HG03521 (cell line): ENCODE results near the gene CLMP.

Experiments used
- ATAC-seq: cut with Tn5 transposase; IDR thresholded peaks from one replicate; pipeline ENCODE4 v1.9.1; 2021; ENCODE audit warnings: mild to moderate bottlenecking, moderate library complexity; ENCODE audit not compliant: unreplicated experiment

Gene CLMP

GRCh38 chr11:123191939-123192338 lies 3.1 kb downstream of the CLMP start:
- no peak for ATAC-seq

GRCh38 chr11:123190518-123190917 lies 4.5 kb downstream of the CLMP start:
- no peak for ATAC-seq

GRCh38 chr11:123188508-123189165 lies 6.4 kb downstream of the CLMP start:
- ATAC-seq = no peak

GRCh38 chr11:123187665-123188507 lies 7.2 kb downstream of the CLMP start:
- no peak for ATAC-seq

- ATAC-seq = no peak
Observed at GRCh38 chr11:123187248-123187647, 7.8 kb downstream of the CLMP start.

GRCh38 chr11:123186286-123186685 lies 8.8 kb downstream of the CLMP start:
- ATAC-seq = no peak

- no peak for ATAC-seq
Observed at GRCh38 chr11:123185326-123185725, 9.7 kb downstream of the CLMP start.

GRCh38 chr11:123184531-123184930 lies 10.5 kb downstream of the CLMP start:
- no peak for ATAC-seq

- ATAC-seq = no peak
Observed at GRCh38 chr11:123183391-123184099, 11.5 kb downstream of the CLMP start.

GRCh38 chr11:123181767-123182500 lies 13.1 kb downstream of the CLMP start:
- no peak for ATAC-seq

- ATAC-seq = no peak
Observed at GRCh38 chr11:123181075-123181474, 14.0 kb downstream of the CLMP start.

GRCh38 chr11:123180574-123180973 lies 14.5 kb downstream of the CLMP start:
- no peak for ATAC-seq

GRCh38 chr11:123180166-123180565 lies 14.9 kb downstream of the CLMP start:
- no peak for ATAC-seq

GRCh38 chr11:123179586-123179985 lies 15.5 kb downstream of the CLMP start:
- ATAC-seq = no peak

- no peak for ATAC-seq
Observed at GRCh38 chr11:123178186-123178585, 16.9 kb downstream of the CLMP start.

- ATAC-seq = no peak
Observed at GRCh38 chr11:123176785-123177184, 18.3 kb downstream of the CLMP start.

GRCh38 chr11:123174196-123175183 lies 20.6 kb downstream of the CLMP start:
- ATAC-seq = no peak

- no peak for ATAC-seq
Observed at GRCh38 chr11:123173856-123174186, 21.2 kb downstream of the CLMP start.

- ATAC-seq = no peak
Observed at GRCh38 chr11:123173040-123173855, 21.8 kb downstream of the CLMP start.
